Naive thymus-derived CD8-positive, alpha-beta T cell (primary cell): ENCODE data around the gene PAGE4. TPM values are rescaled to one million over a fixed set of nuclear protein-coding genes. Genes with fewer than 3 reads are reported as not detected.

Experiments
- ATAC-seq, 2 donors: fragments of 150-1000 bp; cut with Tn5 transposase in 1 of 2; sonication (Bioruptor Pico), chemical (Tn5 transposase) in 1 of 2; 1 replicate in 1 of 2; 2 replicates in 1 of 2; pipeline ENCODE4 v1.10.0; 2021; ENCODE audit warnings: mild to moderate bottlenecking in 2 of 2, moderate library complexity in 2 of 2
- POLR2A ChIA-PET: fragments of 350-600 bp; sonication (Branson Sonifier 250); formaldehyde crosslinking; loops from one replicate; lab custom pipeline; 2021; ENCODE audit warnings: antibody characterized with exemption; lab: Charles Lee
- DNase-seq, 10 donors: peaks; one replicate each; pipeline versions ENCODE4 v3.0.0 to v3.0.0-alpha.2; 2020 to 2022
- H3K27ac Mint-ChIP-seq, 10 donors: one replicate each; pipeline ENCODE4 v1.8.0; 2020 to 2022; ENCODE audit warnings: mild to moderate bottlenecking in 10 of 10, mixed read lengths in 10 of 10, moderate library complexity in 4 of 10, inconsistent platforms in 1 of 10
- H3K27me3 Mint-ChIP-seq, 5 donors: one replicate each; pipeline ENCODE4 v1.8.0; 2021 to 2022; ENCODE audit warnings: mixed read lengths in 5 of 5
- H3K36me3 Mint-ChIP-seq, 3 donors: one replicate each; pipeline ENCODE4 v1.8.0; 2020 to 2022; ENCODE audit warnings: mixed read lengths in 3 of 3, mild to moderate bottlenecking in 2 of 3, inconsistent platforms in 1 of 3
- H3K4me1 Mint-ChIP-seq, 4 donors: one replicate each; pipeline ENCODE4 v1.8.0; 2021 to 2022; ENCODE audit warnings: mixed read lengths in 4 of 4
- H3K4me3 Mint-ChIP-seq, 10 donors: one replicate each; pipeline ENCODE4 v1.8.0; 2020 to 2022; ENCODE audit warnings: mild to moderate bottlenecking in 10 of 10, mixed read lengths in 10 of 10, moderate library complexity in 6 of 10, inconsistent platforms in 1 of 10
- H3K9me3 Mint-ChIP-seq, 9 donors: one replicate each; pipeline ENCODE4 v1.8.0; 2020 to 2022; ENCODE audit warnings: mixed read lengths in 9 of 9, mild to moderate bottlenecking in 3 of 9, inconsistent platforms in 1 of 9, moderate library complexity in 1 of 9
- polyA plus RNA-seq, 3 donors: library from polyadenylated mRNA; unstranded; fragments of 300-500 nt; fragmentation: Illumina TruSeq; gene quantifications; one replicate each; pipeline ENCODE4 v1.2.3, GENCODE V29; 2021
- total RNA-seq, 8 experiments: library from RNA in 2 of 8; stranded (reverse) in 2 of 8; gene quantifications; one replicate each; pipeline ENCODE4 v1.2.3 and lab custom pipeline; 2021 to 2026

Gene PAGE4
- total and polyA plus RNA-seq, 5 experiments from 2014 or later: not detected

DNA sequence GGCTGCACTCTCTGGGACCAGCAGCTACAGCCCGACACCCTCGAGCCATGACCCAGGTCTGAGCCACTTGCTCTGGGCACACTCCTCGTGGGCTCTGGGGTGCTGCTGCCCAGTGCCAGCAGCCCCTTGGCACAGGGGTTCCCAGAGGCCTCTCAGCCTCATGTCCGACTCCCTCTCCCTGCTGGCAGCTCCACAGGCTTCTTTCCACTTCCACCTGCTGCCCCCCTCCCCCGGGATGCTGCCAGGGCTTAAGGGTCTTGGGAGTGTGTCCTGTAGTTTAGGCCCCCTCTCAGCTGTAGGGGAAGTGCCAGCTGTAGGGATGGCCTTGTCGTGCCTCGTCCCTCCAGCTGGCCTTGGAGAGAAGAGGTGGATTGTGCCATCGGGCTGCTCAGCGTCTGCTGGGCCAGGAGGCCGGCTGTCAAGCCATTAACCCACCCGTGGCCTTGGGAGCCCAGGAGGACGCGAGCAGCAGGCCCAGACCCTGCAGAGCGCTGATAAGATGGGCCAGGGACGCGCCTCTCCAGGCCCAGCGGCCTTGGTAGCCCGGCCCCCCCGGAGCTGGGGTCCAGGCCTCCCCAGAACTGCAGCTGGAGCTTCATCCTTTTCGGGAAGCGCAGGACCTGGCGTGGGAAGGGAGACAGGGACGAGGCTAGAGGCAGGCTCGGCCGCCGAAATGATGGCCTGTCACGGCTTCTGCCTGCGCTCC is 49.2 kb downstream of the PAGE4 start:
- Mint-ChIP-seq H3K36me3 (peaks cover 0 to 2% (median 0%) of the 10 kb centered on the region in 3 donors), H3K4me1 (peaks cover 5 to 36% (median 24%) of the 10 kb centered on the region in 4 donors), H3K9me3 (no peaks in the 10 kb centered on the region), H3K27ac (peak overlapping the region in 8 of 10 donors; percentile 47 to 89 (median 87)), H3K27me3 (no peaks in the 10 kb centered on the region), H3K4me3 (peak overlapping the region in 9 of 10 donors; percentile 75 to 89 (median 79))
- POLR2A ChIA-PET: interaction anchor here (2.0 kb wide), 1 partner anchor 44 kb away, joined by 7 read pairs; the partner anchor contains the start of gene CLCN5
- no peak for ATAC-seq
- no peak for DNase-seq

DNA sequence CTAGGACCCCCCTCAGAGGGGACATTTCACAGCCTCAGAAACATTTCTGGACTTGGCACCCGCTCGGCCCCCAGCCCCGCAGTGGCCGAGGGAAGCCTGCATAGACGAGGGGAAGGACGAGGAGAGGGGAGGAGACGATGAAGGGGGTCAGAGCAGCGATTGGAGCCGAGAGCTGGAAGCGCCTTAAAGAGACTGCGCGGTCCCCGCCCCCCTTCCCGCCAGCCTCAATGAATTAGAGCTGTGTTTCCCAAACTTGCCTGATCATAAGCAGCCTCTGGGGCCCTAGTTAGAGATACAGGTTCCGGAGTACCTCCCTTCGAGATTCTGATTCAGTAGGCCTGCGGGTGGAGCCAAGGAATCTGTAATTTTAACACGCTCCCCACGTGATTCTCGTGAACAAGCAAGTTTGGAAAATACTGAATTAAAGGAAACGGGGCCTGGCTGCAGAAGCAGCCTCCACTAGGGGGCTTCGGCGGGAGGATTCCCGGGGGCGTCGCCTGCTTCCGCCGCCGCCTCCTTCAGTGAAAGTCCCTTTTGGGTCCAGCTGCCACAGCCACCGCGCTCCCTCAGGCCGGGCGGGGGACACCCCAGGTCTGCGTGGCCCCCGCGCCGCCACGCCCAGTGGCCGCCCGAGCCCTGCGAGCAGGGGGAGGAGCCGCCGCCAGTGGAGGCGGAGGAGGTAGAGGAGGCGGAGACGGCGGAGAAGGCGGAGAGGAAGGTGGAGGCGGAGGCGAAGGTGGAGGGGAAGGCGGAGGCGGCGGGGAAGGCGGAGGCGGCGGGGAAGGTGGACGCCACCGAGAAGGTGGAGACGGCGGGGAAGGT is 49.9 kb downstream of the PAGE4 start, which contains the start of gene USP27X:
USP27X (plus strand) TSS at position 651 of the 822 bp plus-strand sequence. CDS start 824 bp downstream, outside the sequence.
- Mint-ChIP-seq H3K27ac (peak within 1 kb of the TSS in 9 of 10 donors; percentile 71 to 90 (median 87)), H3K36me3 (peaks cover 0 to 2% (median 0%) of the 10 kb centered on the region in 3 donors), H3K4me1 (peaks cover 5 to 39% (median 26%) of the 10 kb centered on the region in 4 donors), H3K4me3 (peak within 1 kb of the TSS; percentile 76 to 90 (median 84)), H3K27me3 (no peaks in the 10 kb centered on the region), H3K9me3 (no peaks in the 10 kb centered on the region)
- ATAC-seq: peak; percentile 84 to 87
- DNase-seq: peak; percentile 66 to 87 (median 76)
- POLR2A ChIA-PET: interaction anchor here (0.5 to 2.0 kb wide), 3 partner anchors 43 to 713 kb away, joined by 3 to 7 read pairs (median 4); partner anchors contain the start of gene CLCN5

DNA sequence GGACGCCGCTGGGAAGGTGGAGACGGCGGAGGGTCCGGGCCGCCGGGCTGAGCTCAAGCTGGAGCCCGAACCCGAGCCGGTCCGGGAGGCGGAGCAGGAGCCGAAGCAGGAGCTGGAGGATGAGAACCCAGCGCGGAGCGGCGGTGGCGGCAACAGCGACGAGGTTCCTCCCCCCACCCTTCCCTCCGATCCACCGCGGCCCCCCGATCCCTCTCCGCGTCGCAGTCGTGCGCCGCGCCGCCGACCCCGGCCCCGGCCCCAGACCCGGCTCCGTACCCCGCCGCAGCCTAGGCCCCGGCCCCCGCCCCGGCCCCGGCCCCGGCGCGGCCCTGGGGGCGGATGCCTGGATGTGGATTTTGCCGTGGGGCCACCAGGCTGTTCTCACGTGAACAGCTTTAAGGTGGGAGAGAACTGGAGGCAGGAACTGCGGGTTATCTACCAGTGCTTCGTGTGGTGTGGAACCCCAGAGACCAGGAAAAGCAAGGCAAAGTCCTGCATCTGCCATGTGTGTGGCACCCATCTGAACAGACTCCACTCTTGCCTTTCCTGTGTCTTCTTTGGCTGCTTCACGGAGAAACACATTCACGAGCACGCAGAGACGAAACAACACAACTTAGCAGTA is 50.7 kb downstream of the PAGE4 start:
- H3K4me1 Mint-ChIP-seq: peaks cover 8 to 43% (median 31%) of the 10 kb centered on the region in 4 donors
- DNase-seq (peak in 1 of 10 donors; percentile 21), ATAC-seq (peak; percentile 26 to 31)
- peak overlapping the region in 9 of 10 donors; percentile 71 to 90 (median 85) for H3K27ac Mint-ChIP-seq
- peak overlapping the region; percentile 76 to 90 (median 84) for H3K4me3 Mint-ChIP-seq
- no peaks in the 10 kb centered on the region for H3K9me3 Mint-ChIP-seq
- H3K27me3 Mint-ChIP-seq: no peaks in the 10 kb centered on the region
- POLR2A ChIA-PET: interaction anchor here (2.0 kb wide), 1 partner anchor 43 kb away, joined by 7 read pairs; the partner anchor contains the start of gene CLCN5
- peaks cover 0 to 5% (median 0%) of the 10 kb centered on the region in 3 donors for H3K36me3 Mint-ChIP-seq

GRCh38 chrX:49880668-49881067 is 51.6 kb downstream of the PAGE4 start:
- no peak for DNase-seq
- POLR2A ChIA-PET: no interaction called here
- Mint-ChIP-seq H3K27ac (no peak overlapping the region), H3K9me3 (no peaks in the 10 kb centered on the region), H3K4me3 (peak overlapping the region in 8 of 10 donors; percentile 8 to 85 (median 28)), H3K27me3 (no peaks in the 10 kb centered on the region), H3K36me3 (peaks cover 0 to 5% (median 0%) of the 10 kb centered on the region in 3 donors), H3K4me1 (peaks cover 8 to 43% (median 31%) of the 10 kb centered on the region in 4 donors)
- no peak for ATAC-seq

Other genes with a start within 250 kb of the PAGE4 start
- not detected for gene GAGE12H, start 249.4 kb upstream of the PAGE4 start, total RNA-seq
- not detected for gene GAGE12H, start 249.4 kb upstream of the PAGE4 start, polyA plus RNA-seq
- gene GAGE2A, start 239.8 kb upstream of the PAGE4 start, total RNA-seq: not detected
- gene GAGE2A, start 239.8 kb upstream of the PAGE4 start, polyA plus RNA-seq: not detected
- not detected for gene GAGE1, start 230.3 kb upstream of the PAGE4 start, total RNA-seq
- gene GAGE1, start 230.3 kb upstream of the PAGE4 start, polyA plus RNA-seq: not detected
- not detected for gene PAGE1, start 133.3 kb upstream of the PAGE4 start, total RNA-seq
- not detected for gene PAGE1, start 133.3 kb upstream of the PAGE4 start, polyA plus RNA-seq
- 1 to 10 TPM; 5.7 to 6.5 TPM for gene USP27X, start 50.2 kb downstream of the PAGE4 start, total RNA-seq
- under 1 TPM; 0.30 to 0.60 (median 0.39) TPM for gene USP27X, start 50.2 kb downstream of the PAGE4 start, polyA plus RNA-seq
- 1 to 10 TPM; 1.5 to 2.5 TPM for gene CLCN5, start 93.3 kb downstream of the PAGE4 start, total RNA-seq
- gene CLCN5, start 93.3 kb downstream of the PAGE4 start, polyA plus RNA-seq: 1 to 10 TPM in 1 of 3 donors, under 1 TPM in 2; 0.72 to 1.1 (median 0.92) TPM